AG04450 (cell line): Measurements from ENCODE around the gene TRERF1. TPM values are rescaled to one million over a fixed set of nuclear protein-coding genes. Genes with fewer than 3 reads are reported as not detected.
A peak's percentile ranks its signal among the peaks of the same experiment; 100 is the strongest.
"Not testable (repeated sequence)": the region's sequence is repeated elsewhere in the genome, so short reads cannot be mapped to it uniquely, and the experiment has no call there.

Experiments
- CTCF ChIA-PET: fragments of 300-600, 350-600 bp; formaldehyde crosslinking; extraction: SDS; loops from one replicate; lab custom pipeline; 2022; ENCODE audit warnings: antibody characterized with exemption, inconsistent platforms; lab: Charles Lee
- POLR2A ChIA-PET: fragments of 350-600 bp; formaldehyde crosslinking; extraction: SDS; loops from one replicate; lab custom pipeline; 2021; ENCODE audit warnings: antibody characterized with exemption, inconsistent platforms; lab: Yijun Ruan, JAX
- DNase-seq: peaks from one replicate; pipeline ENCODE4 v3.0.0-alpha.2; 2011; ENCODE audit warnings: low read depth, low spot score
- H3K27ac ChIP-seq: one replicate; pipeline ENCODE4 v1.5.1; 2012; ENCODE audit warnings: low read depth, low read length, control low read depth
- H3K27me3 ChIP-seq: one replicate; pipeline ENCODE4 v1.6.0; 2012; ENCODE audit warnings: low read length; ENCODE audit not compliant: control insufficient read depth, insufficient read depth
- H3K4me3 ChIP-seq: 2 replicates; pipeline ENCODE4 v1.5.1; 2011; ENCODE audit warnings: mild to moderate bottlenecking, low read depth, low read length, control low read depth
- H3K9me3 ChIP-seq: 2 replicates; pipeline ENCODE4 v1.5.1; 2012; ENCODE audit warnings: low read length; ENCODE audit not compliant: control insufficient read depth, insufficient read depth
- polyA plus RNA-seq: library from polyadenylated mRNA; depleted of rRNA; stranded (reverse); fragments of >200 nt; gene quantifications from 2 replicates; pipeline ENCODE4 v1.2.3, GENCODE V29; 2011
- TF ChIP-seq, protein P1 (sequence below): IDR thresholded peaks from 2 replicates; pipeline ENCODE4 v1.5.1; 2011; ENCODE audit warnings: low read depth, low read length, control low read depth, inconsistent platforms

Gene TRERF1
- polyA plus RNA-seq, 1 experiment = 7.3 TPM

DNA sequence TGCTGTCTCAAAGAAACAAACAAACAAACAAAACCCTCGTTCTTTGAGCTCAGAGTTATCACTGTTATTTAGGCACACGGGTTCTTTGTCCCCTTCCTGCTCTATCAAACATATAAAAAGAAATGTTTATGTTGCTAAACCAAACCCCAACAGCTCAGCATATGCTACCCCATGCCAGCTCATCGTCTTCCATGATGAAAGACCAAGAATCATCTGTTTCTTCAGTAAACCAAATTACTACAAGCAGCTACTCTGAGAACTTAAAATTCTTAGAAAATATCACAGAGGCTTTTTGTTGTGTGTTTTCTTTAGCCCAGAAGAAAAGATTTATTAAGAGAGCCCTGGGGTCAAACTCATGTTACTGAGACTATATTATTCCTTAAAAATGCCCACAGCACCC lies 4.7 kb downstream of the TRERF1 start:
- H3K4me3 ChIP-seq = no peak overlapping the region
- H3K9me3 ChIP-seq = no peaks in the 10 kb centered on the region; the same call in 1 of the 2 replicates
- no peaks in the 10 kb centered on the region for H3K27me3 ChIP-seq
- no peak for DNase-seq
- TF ChIP-seq, protein P1, sequence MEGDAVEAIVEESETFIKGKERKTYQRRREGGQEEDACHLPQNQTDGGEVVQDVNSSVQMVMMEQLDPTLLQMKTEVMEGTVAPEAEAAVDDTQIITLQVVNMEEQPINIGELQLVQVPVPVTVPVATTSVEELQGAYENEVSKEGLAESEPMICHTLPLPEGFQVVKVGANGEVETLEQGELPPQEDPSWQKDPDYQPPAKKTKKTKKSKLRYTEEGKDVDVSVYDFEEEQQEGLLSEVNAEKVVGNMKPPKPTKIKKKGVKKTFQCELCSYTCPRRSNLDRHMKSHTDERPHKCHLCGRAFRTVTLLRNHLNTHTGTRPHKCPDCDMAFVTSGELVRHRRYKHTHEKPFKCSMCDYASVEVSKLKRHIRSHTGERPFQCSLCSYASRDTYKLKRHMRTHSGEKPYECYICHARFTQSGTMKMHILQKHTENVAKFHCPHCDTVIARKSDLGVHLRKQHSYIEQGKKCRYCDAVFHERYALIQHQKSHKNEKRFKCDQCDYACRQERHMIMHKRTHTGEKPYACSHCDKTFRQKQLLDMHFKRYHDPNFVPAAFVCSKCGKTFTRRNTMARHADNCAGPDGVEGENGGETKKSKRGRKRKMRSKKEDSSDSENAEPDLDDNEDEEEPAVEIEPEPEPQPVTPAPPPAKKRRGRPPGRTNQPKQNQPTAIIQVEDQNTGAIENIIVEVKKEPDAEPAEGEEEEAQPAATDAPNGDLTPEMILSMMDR = no peak
- ChIA-PET CTCF (interaction anchor here (1.6 to 2.1 kb wide), 3 partner anchors 85 to 232 kb away, joined by 7 to 11 read pairs (median 9); no protein-coding TSS in a partner anchor), POLR2A (no interaction called here)
- H3K27ac ChIP-seq = no peak overlapping the region

GRCh38 chr6:42446370-42446769 lies 5.4 kb downstream of the TRERF1 start:
- no peak overlapping the region for H3K4me3 ChIP-seq
- no peak overlapping the region for H3K27ac ChIP-seq
- TF ChIP-seq, protein P1 = no peak
- ChIA-PET POLR2A (no interaction called here), CTCF (interaction anchor here (1.6 to 2.1 kb wide), 3 partner anchors 86 to 232 kb away, joined by 7 to 11 read pairs (median 9); no protein-coding TSS in a partner anchor)
- no peaks in the 10 kb centered on the region for H3K27me3 ChIP-seq
- no peaks in the 10 kb centered on the region for H3K9me3 ChIP-seq
- DNase-seq = no peak

DNA sequence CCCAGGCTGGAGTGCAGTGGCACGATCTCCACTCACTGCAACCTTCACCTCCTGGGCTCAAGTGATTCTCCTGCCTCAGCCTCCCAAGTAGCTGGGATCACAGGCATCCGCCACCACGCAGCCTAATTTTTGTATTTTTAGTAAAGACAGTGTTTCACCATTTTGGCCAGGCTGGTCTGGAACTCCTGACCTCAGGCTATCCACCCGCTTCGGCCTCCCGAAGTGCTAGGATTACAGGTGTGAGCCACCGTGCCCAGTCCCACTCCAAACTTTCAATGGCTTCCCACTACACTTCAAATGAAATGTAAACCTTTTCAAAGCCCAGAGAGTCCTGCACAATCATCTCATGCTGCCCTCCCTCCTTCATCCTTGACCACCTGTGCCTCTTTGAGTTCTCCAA lies 5.8 kb downstream of the TRERF1 start:
- H3K4me3 ChIP-seq, H3K27me3 ChIP-seq, H3K9me3 ChIP-seq, H3K27ac ChIP-seq, DNase-seq, POLR2A ChIA-PET: not testable (repeated sequence)
- CTCF ChIA-PET = interaction anchor here (2.1 kb wide), 1 partner anchor 101 kb away, joined by 11 read pairs; no protein-coding TSS in a partner anchor

GRCh38 chr6:42443312-42444060 lies 8.2 kb downstream of the TRERF1 start:
- TF ChIP-seq, protein P1 = no peak
- DNase-seq = no peak
- H3K4me3 ChIP-seq = peak overlapping the region; percentile 27
- no peaks in the 10 kb centered on the region for H3K9me3 ChIP-seq
- no peak overlapping the region for H3K27ac ChIP-seq
- no peaks in the 10 kb centered on the region for H3K27me3 ChIP-seq
- CTCF ChIA-PET = interaction anchor here (1.1 to 5.8 kb wide), 2 partner anchors 89 to 104 kb away, joined by 4 to 37 read pairs; no protein-coding TSS in a partner anchor
- POLR2A ChIA-PET = no interaction called here

- ChIA-PET CTCF (interaction anchor here (0.9 to 5.8 kb wide), 4 partner anchors 90 to 227 kb away, joined by 3 to 37 read pairs (median 8); no protein-coding TSS in a partner anchor), POLR2A (interaction anchor here (0.7 to 2.7 kb wide), 3 partner anchors 11 to 106 kb away, joined by 3 to 19 read pairs (median 12); partner anchors contain the start of gene TRERF1)
- Histone ChIP-seq H3K9me3 (no peaks in the 10 kb centered on the region), H3K4me3 (no peak overlapping the region), H3K27me3 (no peaks in the 10 kb centered on the region), H3K27ac (peak overlapping the region; percentile 63)
- no peak for DNase-seq
- TF ChIP-seq, protein P1 = no peak
Measured at GRCh38 chr6:42441697-42442081, 10.0 kb downstream of the TRERF1 start.
